Fibroblast of the conjunctiva (primary cell): Measurements from ENCODE around the gene PHF2.

Source experiments
- DNase-seq: peaks from one replicate; pipeline ENCODE4 v3.0.0-alpha.2; 2010; ENCODE audit warnings: low read depth

Gene PHF2

DNA sequence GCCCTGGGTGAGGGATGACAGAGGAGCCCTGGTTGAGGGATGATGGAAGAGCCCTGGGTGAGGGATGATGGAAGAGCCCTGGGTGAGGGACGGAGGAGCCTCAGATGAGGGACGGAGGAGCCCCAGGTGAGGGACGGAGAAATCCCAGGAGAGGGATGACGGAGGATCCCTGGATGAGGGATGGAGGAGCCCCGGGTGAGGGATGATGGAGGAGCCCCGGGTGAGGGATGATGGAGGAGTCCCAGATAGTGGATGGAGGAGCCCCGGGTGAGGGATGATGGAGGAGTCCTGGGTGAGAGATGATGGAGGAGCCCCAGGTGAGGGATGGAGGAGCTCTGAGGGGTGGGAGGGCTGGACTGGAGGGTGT is 10.9 kb downstream of the PHF2 start:
- DNase-seq, result no peak

DNA sequence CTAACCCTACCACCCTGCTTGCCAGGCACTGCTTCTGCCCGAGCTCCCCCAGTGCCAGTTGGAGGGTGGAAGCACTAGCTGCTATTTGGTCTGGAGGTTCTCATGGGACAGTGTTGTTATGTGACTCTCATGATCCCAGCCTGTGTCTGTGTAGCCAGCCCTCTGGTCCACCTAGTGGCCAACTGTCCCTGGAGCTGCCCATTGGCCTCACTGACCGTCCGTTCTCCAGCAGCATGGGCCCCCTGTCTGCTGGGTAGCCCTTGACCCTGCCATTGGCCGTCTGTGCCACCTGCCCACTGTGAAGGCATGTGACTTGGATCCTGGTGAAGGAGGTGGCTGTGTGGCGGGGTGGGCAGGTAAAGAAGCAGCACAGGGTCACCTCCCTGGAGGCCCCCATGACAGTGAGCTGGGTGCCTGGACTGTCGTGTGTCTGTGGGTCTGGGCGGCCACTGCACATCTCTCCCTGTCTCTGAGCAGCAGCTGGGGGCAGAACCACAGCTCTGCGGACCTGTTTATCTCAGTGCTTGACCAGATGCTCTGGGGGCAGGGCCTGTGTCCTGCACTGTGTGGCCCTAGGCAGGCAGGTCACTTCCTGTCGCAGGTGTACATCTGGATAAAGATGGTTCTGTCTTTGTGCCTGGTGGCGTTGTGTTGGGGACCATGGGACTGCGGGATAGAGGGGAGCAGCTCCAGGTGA is 11.4 kb downstream of the PHF2 start:
- no peak for DNase-seq

DNA sequence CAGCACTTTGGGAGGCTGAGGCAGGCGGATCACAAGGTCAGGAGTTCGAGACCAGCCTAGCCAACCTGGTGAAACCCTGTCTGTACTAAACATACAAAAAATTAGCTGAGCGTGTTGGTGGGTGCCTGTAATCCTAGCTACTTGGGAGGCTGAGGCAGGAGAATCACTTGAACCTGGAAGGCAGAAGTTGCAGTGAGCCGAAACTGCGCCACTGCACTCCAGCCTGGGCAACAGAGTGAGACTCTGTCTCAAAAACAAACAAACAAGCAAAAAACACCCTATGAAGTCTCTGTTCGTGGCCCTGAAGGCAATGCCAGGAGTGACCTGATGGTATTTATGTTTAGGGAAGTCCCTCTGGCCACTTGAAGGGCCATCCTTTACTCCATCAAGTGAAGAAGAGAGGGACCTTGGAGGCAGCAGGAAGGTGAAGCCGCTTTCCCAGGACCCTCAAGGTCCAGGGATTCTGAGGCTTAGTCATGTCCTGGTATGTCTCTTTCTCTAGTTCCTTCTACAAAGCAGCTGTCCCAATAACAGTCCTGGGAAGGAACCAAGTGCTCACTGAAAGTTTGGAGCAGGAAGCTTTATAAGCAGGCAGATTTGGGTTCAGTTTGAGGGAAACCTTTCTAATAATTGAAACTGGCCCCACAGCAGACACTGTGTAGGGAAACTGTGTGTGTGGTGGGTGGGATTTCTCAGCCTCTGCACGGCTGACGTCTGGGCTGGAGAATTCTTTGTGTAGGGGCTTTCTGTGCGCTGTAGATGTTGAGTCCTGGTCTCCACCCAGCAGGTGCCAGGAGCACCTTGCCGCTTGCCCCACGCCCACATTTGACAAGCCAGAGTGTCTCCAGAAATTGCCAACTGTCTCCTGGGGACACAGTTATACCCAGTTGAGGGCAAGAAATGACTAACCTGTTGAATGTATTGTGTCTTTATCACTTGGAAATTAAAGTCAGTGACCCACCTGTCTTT is 12.5 kb downstream of the PHF2 start:
- DNase-seq, result no peak

DNA sequence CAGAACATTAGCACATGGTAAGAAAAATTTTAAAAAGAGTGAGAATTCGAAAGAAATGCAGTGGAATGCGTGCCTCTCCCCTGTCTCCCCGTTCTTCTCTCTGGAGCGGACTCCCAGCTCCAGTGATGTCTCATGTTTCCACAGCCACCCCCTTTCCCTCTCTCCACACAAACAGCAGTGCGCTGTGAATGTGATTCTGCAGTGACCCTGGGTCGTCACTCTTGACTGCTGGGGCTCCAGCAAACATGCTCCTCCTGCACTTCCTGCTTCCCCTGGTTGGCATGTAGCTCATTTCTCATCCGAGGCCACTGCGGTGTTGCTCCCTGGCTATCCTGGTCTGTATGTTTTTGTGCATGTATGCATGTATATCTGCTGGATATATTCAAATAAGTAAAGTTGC is 13.3 kb downstream of the PHF2 start:
- DNase-seq, result no peak

DNA sequence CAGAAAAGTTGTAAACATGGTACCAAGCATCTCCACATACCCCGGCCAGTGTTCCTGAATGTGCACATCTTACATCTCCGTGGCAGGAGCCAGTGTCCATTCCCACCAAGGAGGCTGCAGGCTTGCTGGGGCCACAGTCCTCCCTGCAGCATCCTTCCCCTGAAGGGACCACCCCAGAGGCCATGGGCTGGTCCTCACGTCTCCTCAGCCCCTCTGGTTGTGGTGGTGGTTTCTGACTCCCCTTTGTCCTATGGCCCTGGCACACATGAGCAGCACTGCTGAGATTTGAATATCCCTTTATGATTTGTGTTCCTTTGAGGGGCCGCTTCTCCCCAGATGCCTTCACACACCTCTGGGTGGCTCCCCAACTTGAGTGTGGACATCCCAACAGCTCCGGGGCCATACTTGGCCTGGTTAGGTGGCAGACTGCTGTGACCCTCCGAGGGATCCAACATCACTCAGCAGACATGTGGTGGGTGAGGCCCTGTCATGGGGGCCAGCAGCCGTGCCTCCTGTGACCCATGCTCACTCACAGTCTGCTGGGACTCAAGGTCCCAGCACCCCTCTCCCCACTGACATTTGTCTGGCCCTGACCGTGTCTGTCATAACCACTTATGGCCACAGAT is 14.3 kb downstream of the PHF2 start:
- DNase-seq, result no peak

DNA sequence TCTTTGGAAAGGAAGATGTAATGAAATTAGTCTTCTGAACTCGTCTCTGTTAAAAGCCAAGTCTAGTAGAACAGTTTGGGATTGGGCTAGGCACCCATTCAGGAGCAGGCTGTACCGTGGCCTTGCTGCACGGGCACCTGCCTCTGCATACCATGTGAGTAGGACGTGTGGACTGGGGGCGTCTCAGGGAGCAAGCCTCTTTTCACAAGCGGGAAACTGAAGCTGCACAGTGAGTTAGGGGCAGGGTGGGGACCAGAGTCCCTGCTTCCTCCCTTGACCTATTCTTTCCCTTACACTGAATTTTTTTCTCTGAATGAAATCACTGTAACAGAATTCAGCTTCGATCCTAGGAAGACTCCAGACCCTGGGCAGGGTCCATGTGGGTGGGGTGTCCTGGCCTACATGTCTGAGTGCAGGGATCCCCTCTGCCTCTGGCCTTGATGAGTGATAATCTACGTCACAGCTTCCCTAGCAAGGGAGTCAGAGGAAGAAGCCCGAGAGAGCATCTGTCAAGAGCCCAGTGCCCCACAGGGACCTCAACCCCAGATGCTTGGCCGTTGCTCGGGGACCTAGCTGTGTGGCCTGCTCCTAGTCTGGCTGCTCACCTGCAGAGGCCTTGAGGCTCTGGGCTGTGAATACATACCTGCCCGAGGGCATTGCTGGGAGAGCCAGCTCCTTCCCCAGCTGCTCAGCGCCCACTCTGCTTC is 15.1 kb downstream of the PHF2 start:
- no peak for DNase-seq

DNA sequence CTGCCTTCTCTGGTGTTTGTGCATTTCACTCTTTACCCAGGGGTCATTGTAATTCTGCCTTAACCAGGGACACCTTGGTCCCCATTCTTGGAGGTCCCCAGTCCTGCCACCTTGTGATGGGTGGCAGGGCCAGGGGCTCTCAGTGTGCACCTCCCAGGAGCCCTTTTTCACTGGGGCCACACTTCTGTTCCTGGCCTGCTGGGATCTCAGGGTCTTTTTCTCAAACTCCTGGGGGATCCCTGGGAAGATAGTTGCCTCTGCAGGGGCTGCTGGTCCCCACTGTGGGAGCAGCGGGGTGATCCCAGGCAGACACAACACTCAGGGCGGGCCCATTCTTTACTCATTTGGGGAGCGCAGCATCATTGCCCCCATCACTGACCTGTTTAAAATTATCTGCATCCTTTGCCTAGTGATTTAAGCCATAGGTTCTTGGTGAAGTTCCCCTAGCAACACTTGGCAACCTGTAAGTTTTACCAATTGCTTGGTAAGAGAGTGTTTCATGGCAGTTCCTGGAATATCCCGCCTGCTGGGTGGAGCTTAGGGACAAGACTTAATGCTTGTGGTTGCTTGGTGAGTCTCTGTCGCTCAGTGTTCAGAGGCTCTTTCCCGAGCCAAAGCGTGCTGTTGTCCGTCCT is 15.7 kb downstream of the PHF2 start:
- no peak for DNase-seq

DNA sequence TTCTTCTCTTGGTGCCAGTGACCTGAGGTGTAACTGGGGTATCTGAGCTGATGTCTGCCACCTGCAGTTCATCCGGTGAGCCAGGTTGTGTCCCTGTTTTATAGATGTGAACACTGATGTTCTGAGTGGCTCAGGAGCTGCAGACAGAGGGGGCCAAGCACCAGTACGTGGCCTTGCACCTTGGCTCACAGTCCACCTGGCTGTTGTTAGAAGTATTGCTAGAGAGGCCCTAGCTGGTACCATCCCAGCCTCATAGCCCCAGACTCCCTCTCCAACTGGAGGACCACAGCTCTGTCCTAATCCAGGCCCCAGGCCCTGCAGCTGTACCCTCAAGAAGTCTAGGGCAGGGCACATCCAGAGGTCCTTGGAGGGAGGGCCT is 16.2 kb downstream of the PHF2 start:
- DNase-seq, result no peak

DNA sequence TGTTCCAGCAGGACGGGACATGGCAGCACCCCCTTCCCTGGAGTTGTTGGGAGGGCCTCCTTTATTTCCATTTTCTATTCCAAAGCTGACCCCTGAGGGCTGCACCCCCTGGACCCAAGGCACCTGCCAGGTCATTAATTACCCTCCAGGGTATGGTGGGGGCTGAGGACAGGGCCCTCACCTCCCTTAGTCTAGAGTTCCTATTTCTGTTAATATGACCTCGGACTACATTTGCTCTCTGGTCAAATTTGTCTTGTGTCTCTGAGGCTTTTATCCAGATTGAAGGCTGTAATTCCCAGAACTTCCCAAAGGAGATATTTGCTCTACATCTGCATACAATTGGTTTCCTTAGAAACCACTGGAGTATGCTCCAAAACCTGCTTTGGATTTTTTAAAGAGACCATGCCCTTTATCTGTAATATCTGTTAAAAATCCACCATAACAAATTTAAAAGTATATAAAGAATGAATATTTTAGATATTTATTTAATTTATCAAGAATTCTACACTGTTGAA is 16.8 kb downstream of the PHF2 start:
- DNase-seq, result no peak

DNA sequence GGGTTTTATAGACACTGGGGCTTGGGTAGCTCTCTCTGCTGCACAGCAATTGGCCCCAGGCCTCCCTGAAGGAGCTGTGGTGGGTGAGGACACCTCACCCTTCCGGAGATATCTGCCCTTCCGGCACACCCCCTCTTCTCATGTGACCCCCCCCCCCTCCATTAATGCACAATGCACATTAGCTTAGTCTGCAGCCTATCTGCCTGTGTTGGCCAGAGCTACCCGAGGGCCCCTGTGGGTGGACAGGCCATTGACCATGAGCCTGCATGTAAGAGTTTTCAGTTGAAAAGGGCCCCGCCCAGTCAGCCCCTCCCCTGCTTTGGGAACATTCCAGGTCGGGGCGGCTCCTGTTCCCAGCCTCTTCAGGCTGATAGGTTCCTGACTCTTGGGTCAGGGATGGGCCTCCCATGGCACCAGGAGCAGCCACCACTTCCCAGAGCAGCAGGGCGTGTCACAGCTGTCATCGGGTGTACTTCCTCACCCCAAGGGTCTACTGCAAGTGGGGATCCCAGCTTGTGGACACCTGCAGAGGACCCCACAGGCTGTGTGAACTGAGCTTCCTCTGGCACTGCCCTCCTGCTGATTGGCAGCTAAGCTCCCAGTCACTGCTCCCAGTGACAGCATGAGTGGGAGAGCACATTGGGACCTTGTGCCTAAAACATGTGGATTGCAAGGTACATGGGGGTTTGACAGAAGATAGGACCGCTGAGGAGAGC is 17.8 kb downstream of the PHF2 start:
- DNase-seq, result no peak

DNA sequence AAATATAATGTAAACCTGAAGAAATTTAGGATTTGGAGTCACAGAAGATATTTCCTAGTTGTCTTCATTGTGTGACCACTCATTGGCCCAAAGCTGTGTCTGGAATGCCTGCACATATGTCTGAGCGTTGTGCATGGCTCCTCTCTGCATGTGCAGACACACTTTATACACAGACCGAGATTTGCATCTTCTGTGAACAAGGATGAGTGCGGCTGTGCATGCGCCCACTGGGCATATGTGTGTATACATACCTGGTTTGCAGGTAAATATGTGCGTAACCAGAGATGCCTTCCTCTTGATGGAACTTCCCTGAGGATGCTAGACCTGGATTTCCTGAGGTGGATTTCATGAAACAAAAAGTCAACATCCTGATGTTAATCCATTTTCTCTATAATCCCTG is 19.1 kb downstream of the PHF2 start:
- no peak for DNase-seq

DNA sequence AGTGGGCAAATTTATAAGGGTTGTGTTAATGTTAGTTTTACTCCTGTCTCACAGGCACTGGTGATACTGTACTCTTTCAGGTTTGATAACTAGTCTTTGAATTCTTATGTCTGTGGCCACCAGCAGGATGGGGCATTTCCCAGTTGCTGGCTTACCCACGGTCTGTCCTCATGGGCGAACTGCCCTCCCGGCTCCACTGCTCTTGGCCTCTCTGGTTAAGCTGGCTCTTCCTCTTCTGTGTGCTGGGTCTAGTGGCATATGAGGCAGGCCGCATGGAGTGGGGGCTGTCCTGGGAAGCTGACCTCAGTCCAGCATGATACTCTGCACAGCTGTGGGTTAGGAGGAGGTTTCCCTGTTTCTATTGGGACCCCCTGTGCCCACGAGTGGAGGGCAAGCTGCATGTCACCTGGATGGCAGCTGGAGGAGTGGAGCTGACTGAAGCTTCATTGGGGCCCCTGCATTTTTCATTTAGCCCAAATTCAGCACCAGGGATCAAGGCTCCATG is 19.5 kb downstream of the PHF2 start:
- DNase-seq, result no peak

DNA sequence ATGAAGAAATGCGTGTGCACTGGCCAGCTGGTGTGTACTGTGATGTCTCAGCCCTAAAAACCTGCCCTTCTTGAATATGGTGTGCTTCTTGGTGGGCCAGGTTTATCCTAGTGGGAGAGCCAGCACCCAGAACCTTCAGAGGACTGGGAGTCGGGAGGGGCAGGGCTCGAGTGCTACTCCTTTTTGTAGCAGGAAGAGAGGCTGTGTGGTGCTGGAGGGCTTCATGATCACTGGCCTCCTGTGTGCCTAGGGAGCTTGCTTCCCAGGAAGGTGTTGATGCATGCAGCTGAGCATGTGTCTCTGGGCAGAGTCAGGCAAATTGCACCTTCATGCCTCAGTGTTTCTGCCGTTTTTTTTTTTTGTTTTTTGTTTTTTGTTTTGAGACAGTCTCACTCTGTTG is 20.0 kb downstream of the PHF2 start:
- no peak for DNase-seq

DNA sequence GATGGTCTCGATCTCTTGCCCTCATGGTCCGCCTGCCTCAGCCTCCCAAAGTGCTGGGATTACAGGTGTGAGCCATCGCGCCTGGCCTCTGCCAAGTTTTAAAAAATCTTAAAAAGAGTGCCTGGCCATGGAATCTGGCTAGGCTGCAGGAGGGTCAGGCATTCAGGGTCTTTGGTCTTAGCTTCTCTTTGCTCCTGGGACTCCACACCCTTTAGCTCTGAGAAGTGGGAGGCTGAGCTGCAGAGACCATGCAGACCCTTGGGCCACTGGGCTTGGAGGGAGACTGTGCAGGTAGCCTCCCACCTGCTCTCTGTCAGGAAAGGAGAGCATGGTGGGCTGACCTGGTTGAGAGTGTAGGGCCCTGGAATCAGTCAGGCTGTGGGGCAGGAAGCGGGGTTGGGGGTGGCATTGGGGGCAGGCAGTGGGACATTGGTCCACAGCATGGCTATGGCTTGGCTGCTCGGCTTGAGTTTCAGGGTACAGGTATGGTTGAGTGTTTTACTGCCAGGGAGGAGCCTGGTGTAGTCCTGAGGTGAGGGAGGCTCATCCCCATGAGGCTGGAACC is 20.8 kb downstream of the PHF2 start:
- DNase-seq, result no peak

DNA sequence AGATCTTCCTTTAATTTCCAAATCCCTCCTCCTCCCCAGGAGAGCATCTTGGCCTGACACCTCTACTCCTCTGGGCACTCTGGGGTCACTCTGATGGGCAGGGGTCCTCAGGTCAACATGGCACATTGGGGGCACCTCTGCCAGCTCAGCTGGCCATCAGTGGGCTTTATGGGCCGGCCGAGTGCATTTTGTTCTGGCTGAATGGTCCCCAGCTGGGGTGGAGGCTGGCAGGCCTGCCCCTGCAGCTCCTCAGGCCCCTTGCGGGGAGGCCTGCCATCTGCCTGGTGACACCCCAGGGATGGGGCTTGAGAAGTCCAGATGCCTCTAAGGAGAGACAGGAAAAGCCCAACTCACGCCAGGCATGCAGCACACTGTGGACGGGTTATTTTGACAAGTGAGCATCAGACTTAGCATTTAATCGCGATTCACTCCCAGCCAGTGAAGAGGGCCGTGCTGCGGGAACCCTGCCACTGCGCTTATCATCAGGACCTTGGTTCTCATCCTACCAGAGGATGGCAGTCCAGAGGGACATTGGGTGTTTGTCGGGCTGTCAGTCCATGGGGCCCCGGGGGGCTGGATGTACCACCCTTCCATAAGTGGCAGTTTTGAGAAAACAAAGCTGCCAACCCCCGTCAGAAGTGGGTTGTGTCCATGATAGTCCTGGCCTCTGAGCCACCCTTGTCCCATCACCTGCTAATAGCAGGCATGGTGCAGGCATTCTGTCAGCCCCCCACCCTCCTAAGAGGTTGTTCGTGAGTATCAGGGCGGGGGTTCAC is 21.7 kb downstream of the PHF2 start:
- no peak for DNase-seq

DNA sequence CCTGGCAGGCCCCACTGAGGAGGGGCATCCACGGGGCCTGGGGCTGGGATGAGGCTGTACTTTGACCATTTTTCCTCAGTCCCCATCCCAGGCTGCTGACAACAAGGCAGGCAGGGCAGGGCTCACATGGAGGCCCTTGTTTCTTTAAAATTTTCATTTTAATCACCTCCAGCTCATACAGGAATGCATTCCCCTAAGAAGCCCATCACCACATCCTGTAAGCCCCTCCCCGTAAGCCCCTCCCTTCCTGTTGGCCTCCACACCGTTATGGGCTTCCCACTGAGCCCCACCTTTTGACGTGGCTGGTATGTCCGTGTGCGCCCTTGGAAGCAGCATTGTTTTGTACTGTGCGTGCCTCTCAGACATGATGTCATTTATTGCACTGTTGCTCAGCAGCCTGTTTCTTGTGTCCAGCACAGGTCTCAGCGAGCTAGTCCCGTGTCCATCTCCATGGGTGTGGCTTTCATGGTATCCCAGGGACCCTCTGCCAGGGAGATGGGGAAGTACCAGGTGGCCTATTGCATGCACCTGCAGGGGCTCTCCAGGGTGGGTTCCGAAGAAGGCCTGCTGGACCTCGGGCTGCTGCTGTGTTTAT is 22.4 kb downstream of the PHF2 start:
- DNase-seq, result no peak

DNA sequence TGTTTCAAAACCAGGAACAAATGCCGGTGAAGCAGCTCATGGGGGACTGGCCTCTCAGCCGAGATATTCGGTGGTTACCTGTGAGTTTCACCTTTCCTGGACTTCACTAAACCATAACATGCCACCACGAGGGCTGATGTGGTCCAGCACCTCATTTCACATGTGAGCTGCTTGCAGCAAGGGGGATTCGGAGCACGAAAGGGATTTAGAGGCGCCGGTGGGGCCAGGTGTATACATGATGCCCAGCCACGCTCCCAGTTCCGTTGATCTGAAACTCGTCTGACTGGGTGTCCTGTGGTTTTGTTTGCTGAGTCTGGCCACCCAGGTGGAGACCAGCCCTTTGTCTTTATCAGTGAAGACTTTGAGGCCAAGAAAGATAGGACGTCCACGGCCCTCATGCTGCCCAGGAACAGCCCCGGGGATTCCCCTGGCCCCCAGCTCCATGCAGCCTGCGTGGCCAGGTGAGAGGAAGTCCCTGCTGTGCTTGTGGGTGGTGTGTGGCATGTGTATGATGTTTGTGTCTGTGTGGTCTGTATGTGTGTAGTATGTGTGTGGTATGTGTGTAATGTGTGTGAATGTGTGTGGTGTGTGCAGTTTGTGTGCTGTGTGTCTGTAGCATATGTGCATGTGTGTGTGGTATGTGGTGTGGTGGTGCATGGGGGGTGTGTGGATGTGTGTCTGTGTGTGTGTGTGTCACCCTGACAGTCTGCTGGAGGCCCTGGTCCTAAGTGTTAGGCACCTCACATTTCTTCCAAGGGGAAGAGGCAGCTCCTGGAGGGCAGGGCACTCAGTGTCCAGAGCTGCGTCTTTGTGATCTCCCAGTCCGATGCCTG is 23.4 kb downstream of the PHF2 start:
- DNase-seq, result no peak

DNA sequence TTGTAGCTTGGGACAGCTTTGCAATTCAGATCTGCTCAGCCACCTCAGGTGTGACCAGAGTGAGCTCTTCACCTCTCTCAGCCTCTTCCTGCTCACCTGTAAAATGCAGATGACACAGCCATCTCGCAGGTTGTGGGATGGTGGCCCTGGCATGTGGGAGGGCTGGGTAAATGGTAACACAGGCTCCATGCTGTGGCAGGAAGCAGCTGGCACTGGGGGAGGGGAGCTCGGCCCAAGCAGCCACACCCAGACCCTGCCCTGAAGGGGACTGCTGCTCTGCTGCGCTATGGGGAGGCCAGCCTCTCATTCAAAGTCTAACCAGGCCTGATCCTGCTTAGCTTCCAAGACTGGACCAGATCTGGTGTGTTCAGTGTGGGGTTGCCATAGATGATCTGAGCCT is 24.1 kb downstream of the PHF2 start:
- DNase-seq, result no peak
